Measurements from ENCODE around the gene KCNJ15.

DNA sequence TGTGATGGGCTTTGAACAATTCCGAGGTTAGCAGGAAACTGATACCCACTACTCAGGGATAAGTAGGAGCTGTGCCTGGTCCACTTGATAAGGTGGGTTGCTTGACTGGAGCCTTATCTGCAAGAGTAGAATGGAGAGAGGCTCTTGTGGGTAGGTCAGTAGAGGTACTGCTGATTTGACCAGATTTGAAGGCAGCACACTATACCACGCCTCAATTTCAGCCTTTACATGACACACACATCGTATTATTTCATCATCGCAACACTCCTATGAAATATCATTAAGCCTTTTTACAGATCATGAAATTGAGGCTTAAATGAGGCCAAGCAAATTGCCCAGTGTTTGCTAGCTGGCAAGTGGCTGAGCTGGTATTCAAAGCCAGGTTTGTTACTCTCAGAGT is 69.6 kb downstream of the KCNJ15 start:
- no peak for TF ChIP-seq POLR2A (IDR thresholded peaks at IDR 0.05; ENCODE audit: low read depth, low read length)
- no peak for TF ChIP-seq TAF1 (IDR thresholded peaks at IDR 0.05; ENCODE audit: low read depth, low read length)
- no peak for TF ChIP-seq POU2F2 (IDR thresholded peaks at IDR 0.05; ENCODE audit: low read depth, low read length)

Data from GM12891 (cell line).